ENCODE results near the gene BCAS4. TPM values are rescaled to one million over a fixed set of nuclear protein-coding genes. Genes with fewer than 3 reads are reported as not detected.

BCAS4 gene
- total RNA-seq, 1 experiment from 2014 or later: 7.6 TPM

DNA sequence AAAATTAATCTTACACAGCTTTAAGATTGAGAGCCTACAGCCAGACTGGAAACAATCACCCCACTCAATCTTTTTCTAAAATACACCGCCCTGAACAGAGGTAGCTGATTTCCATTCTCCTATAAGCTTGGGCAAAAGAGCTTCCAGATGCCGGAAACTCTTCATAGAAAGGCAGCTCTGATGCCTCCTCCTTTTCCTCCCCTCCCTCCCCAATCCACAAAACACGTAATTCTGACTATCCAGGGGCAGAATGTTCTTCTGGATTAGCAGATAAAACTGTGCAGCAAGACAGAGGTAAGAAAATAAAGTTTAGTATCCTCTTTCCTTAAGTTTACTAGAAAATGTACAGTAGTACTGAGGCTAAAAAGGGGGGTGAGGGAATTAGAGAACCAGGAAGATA lies 120.6 kb downstream of the BCAS4 start:
- no peaks in the 10 kb centered on the region for H3K9me3 ChIP-seq (ENCODE audit: insufficient read depth, low read depth)
- intact Hi-C loops (cut with micrococcal nuclease; ENCODE audit: unreplicated experiment): no loop called here
- ChIA-PET CTCF (no interaction called here), POLR2A (ENCODE audit: unreplicated experiment) (no interaction called here)
- no peaks in the 10 kb centered on the region for H3K4me1 ChIP-seq (replicated peaks; ENCODE audit: insufficient read depth)
- no peak overlapping the region for H3K27ac ChIP-seq
- no peaks in the 10 kb centered on the region for H3K9me2 ChIP-seq (ENCODE audit: insufficient read depth)
- peaks cover 99% of the 10 kb centered on the region for H3K79me2 ChIP-seq (ENCODE audit: low read depth)
- no peak overlapping the region for H3K4me3 ChIP-seq
- peaks cover 7% of the 10 kb centered on the region for H3F3A ChIP-seq (ENCODE audit: insufficient read depth, low read depth)
- H3K27me3 ChIP-seq (ENCODE audit: insufficient read depth, low read depth): no peaks in the 10 kb centered on the region
- no TSS peak for BruUV-seq (replicated peaks)
- TF ChIP-seq, protein P1, sequence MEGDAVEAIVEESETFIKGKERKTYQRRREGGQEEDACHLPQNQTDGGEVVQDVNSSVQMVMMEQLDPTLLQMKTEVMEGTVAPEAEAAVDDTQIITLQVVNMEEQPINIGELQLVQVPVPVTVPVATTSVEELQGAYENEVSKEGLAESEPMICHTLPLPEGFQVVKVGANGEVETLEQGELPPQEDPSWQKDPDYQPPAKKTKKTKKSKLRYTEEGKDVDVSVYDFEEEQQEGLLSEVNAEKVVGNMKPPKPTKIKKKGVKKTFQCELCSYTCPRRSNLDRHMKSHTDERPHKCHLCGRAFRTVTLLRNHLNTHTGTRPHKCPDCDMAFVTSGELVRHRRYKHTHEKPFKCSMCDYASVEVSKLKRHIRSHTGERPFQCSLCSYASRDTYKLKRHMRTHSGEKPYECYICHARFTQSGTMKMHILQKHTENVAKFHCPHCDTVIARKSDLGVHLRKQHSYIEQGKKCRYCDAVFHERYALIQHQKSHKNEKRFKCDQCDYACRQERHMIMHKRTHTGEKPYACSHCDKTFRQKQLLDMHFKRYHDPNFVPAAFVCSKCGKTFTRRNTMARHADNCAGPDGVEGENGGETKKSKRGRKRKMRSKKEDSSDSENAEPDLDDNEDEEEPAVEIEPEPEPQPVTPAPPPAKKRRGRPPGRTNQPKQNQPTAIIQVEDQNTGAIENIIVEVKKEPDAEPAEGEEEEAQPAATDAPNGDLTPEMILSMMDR (conservative IDR thresholded peaks at IDR 0.05): no peak
- TF ChIP-seq EZH2 (IDR thresholded peaks at IDR 0.05; ENCODE audit: low read depth): no peak
- H3K36me3 ChIP-seq (ENCODE audit: low read depth): peaks cover 24% of the 10 kb centered on the region; the same call in 1 of the 2 replicates
- peaks cover 99% of the 10 kb centered on the region for H4K20me1 ChIP-seq (ENCODE audit: insufficient read depth)
- no peak for DNase-seq
- no peak overlapping the region for H3K4me2 ChIP-seq
- H2AFZ ChIP-seq: no peak overlapping the region

DNA sequence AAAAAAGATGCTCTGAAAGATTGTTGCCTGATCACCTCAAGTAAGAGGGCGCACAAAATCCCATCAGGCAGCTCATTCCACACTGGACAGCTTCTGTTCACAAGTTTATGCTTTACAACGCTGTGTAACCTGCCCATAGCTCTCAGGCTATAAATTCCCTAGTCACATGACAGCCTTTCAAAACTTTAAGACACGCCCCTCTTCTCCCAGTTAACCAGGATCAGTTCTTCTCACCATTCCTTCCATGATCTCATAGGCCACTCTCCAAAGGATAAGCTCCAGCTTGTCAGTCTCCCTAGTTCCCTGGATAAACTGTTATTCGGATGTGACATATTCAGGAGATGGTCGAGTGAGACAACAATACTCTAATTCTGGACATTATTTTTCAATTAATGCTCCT lies 121.4 kb downstream of the BCAS4 start:
- no TSS peak for BruUV-seq (replicated peaks)
- TF ChIP-seq, protein P1 (conservative IDR thresholded peaks at IDR 0.05): no peak
- no peak for TF ChIP-seq EZH2 (IDR thresholded peaks at IDR 0.05; ENCODE audit: low read depth)
- DNase-seq: no peak
- POLR2A ChIA-PET (ENCODE audit: unreplicated experiment): no interaction called here
- H3K27ac ChIP-seq: no peak overlapping the region
- H3K4me1 ChIP-seq (replicated peaks; ENCODE audit: insufficient read depth): no peaks in the 10 kb centered on the region
- no peaks in the 10 kb centered on the region for H3K27me3 ChIP-seq (ENCODE audit: insufficient read depth, low read depth)
- no peak overlapping the region for H2AFZ ChIP-seq
- no peaks in the 10 kb centered on the region for H3K9me3 ChIP-seq (ENCODE audit: insufficient read depth, low read depth)
- peaks cover 27% of the 10 kb centered on the region for H3K36me3 ChIP-seq (ENCODE audit: low read depth)
- intact Hi-C loops (cut with micrococcal nuclease; ENCODE audit: unreplicated experiment): no loop called here
- peaks cover 9% of the 10 kb centered on the region for H3F3A ChIP-seq (ENCODE audit: insufficient read depth, low read depth)
- CTCF ChIA-PET: no interaction called here
- H3K79me2 ChIP-seq (ENCODE audit: low read depth): peaks cover 99% of the 10 kb centered on the region
- H3K4me3 ChIP-seq: no peak overlapping the region
- no peak overlapping the region for H3K4me2 ChIP-seq
- H3K9me2 ChIP-seq (ENCODE audit: insufficient read depth): no peaks in the 10 kb centered on the region
- H4K20me1 ChIP-seq (ENCODE audit: insufficient read depth): peaks cover 99% of the 10 kb centered on the region

- POLR2A ChIA-PET (ENCODE audit: unreplicated experiment): no interaction called here
- Histone ChIP-seq H3K4me2 (no peak overlapping the region), H3K4me3 (no peak overlapping the region), H3K9me3 (ENCODE audit: insufficient read depth, low read depth) (no peaks in the 10 kb centered on the region), H3K4me1 (replicated peaks; ENCODE audit: insufficient read depth) (no peaks in the 10 kb centered on the region), H3F3A (ENCODE audit: insufficient read depth, low read depth) (peaks cover 12% of the 10 kb centered on the region), H3K36me3 (ENCODE audit: low read depth) (peaks cover 30% of the 10 kb centered on the region), H3K9me2 (ENCODE audit: insufficient read depth) (no peaks in the 10 kb centered on the region), H3K27ac (no peak overlapping the region), H4K20me1 (ENCODE audit: insufficient read depth) (peaks cover 99% of the 10 kb centered on the region), H3K79me2 (ENCODE audit: low read depth) (peaks cover 99% of the 10 kb centered on the region), H2AFZ (no peak overlapping the region), H3K27me3 (ENCODE audit: insufficient read depth, low read depth) (no peaks in the 10 kb centered on the region)
- no peak for TF ChIP-seq EZH2 (IDR thresholded peaks at IDR 0.05; ENCODE audit: low read depth)
- TF ChIP-seq, protein P1 (conservative IDR thresholded peaks at IDR 0.05): no peak
- DNase-seq: no peak
- no TSS peak for BruUV-seq (replicated peaks)
- intact Hi-C loops (cut with micrococcal nuclease; ENCODE audit: unreplicated experiment): no loop called here
- CTCF ChIA-PET: no interaction called here
These were observed 122.1 kb downstream of the BCAS4 start for GRCh38 chr20:50916934-50917333.

All from PC-9 (cell line).